ENCODE data around the gene PCDHB16.
"Not testable (repeated sequence)": the region's sequence is repeated elsewhere in the genome, so short reads cannot be mapped to it uniquely, and the experiment has no call there.

- not testable (repeated sequence) for TF ChIP-seq CTCF, POLR2A, EP300, POLR2AphosphoS5 (IDR thresholded peaks at IDR 0.05)
These were observed 30.1 kb upstream of the PCDHB16 start for GRCh38 chr5:141152096-141152495.
